ENCODE data around the gene TLL2.

TLL2 gene

DNA sequence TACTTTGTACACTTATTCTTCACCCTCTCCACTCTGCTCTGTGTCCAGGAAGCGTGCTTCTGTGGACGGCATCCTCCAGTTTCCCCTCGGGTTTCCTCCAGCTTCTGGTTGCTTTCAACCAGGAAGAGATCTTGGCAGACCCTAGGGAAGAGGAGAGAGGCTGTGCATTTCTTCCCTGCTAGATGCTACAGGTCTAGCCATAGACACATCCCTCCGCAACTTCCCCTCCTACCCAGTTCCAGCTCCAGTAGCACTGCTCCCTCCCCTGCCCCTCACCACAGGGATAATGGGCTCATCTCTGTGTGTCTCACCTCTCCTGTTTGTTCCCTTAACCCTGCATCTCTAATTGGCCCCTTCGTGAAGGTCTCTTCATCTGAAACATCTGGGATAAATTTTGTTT is 16.3 kb downstream of the TLL2 start:
- Histone ChIP-seq H3K4me3 (ENCODE audit: low read depth in 1 of 2, low read length in 1 of 2) (no peak overlapping the region), H3K27me3 (peaks cover 38% of the 10 kb centered on the region), H3K9me3 (no peaks in the 10 kb centered on the region), H3K27ac (no peak overlapping the region), H3K36me3 (no peaks in the 10 kb centered on the region), H3K4me1 (ENCODE audit: control insufficient read depth in 1 of 2, insufficient read depth in 1 of 2, low read depth in 1 of 2, low read length in 1 of 2) (no peaks in the 10 kb centered on the region)
- TF ChIP-seq, protein P1, sequence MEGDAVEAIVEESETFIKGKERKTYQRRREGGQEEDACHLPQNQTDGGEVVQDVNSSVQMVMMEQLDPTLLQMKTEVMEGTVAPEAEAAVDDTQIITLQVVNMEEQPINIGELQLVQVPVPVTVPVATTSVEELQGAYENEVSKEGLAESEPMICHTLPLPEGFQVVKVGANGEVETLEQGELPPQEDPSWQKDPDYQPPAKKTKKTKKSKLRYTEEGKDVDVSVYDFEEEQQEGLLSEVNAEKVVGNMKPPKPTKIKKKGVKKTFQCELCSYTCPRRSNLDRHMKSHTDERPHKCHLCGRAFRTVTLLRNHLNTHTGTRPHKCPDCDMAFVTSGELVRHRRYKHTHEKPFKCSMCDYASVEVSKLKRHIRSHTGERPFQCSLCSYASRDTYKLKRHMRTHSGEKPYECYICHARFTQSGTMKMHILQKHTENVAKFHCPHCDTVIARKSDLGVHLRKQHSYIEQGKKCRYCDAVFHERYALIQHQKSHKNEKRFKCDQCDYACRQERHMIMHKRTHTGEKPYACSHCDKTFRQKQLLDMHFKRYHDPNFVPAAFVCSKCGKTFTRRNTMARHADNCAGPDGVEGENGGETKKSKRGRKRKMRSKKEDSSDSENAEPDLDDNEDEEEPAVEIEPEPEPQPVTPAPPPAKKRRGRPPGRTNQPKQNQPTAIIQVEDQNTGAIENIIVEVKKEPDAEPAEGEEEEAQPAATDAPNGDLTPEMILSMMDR (IDR thresholded peaks at IDR 0.05): no peak

GRCh38 chr10:96496281-96496925 is 17.3 kb downstream of the TLL2 start:
- no peak overlapping the region for H3K4me3 ChIP-seq (ENCODE audit: low read depth in 1 of 2, low read length in 1 of 2)
- no peaks in the 10 kb centered on the region for H3K9me3 ChIP-seq
- peaks cover 40% of the 10 kb centered on the region for H3K27me3 ChIP-seq
- TF ChIP-seq, protein P1 (IDR thresholded peaks at IDR 0.05): no peak
- no peaks in the 10 kb centered on the region for H3K4me1 ChIP-seq (ENCODE audit: control insufficient read depth in 1 of 2, insufficient read depth in 1 of 2, low read depth in 1 of 2, low read length in 1 of 2)
- no peak overlapping the region for H3K27ac ChIP-seq
- H3K36me3 ChIP-seq: no peaks in the 10 kb centered on the region

DNA sequence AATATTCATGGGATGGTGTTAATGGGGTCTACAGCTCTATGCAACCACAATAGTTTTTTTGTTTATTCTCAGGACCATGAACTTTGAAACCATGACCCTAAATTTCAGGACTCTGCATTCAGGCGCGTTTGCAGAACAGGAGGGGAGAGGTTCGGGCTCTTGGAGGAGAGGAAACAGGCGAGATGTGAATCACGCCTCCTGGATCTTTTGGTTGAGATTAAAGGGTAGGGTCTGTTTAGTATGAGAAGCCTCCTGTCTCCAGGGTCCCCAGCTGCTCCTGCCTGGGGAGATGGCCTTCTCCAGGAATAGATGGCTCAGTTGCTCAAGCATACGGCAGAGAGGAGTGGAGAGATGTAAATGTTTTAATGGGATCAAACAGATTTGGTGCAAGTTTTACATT is 18.2 kb downstream of the TLL2 start:
- TF ChIP-seq, protein P1 (IDR thresholded peaks at IDR 0.05): no peak
- H3K36me3 ChIP-seq: no peaks in the 10 kb centered on the region
- no peak overlapping the region for H3K27ac ChIP-seq
- no peaks in the 10 kb centered on the region for H3K9me3 ChIP-seq
- H3K4me3 ChIP-seq (ENCODE audit: low read depth in 1 of 2, low read length in 1 of 2): no peak overlapping the region
- H3K27me3 ChIP-seq: peaks cover 34% of the 10 kb centered on the region
- H3K4me1 ChIP-seq (ENCODE audit: control insufficient read depth in 1 of 2, insufficient read depth in 1 of 2, low read depth in 1 of 2, low read length in 1 of 2): no peaks in the 10 kb centered on the region

- TF ChIP-seq, protein P1 (IDR thresholded peaks at IDR 0.05): no peak
Measured at GRCh38 chr10:96494694-96495093, 19.0 kb downstream of the TLL2 start.

GRCh38 chr10:96493871-96494525 is 19.7 kb downstream of the TLL2 start:
- no peaks in the 10 kb centered on the region for H3K9me3 ChIP-seq
- H3K4me1 ChIP-seq (ENCODE audit: control insufficient read depth in 1 of 2, insufficient read depth in 1 of 2, low read depth in 1 of 2, low read length in 1 of 2): no peaks in the 10 kb centered on the region

More at GRCh38 chr10:96494694-96495093, 19.0 kb downstream of the TLL2 start:
- H3K36me3 ChIP-seq: no peaks in the 10 kb centered on the region
- no peaks in the 10 kb centered on the region for H3K4me1 ChIP-seq (ENCODE audit: control insufficient read depth in 1 of 2, insufficient read depth in 1 of 2, low read depth in 1 of 2, low read length in 1 of 2)
- no peaks in the 10 kb centered on the region for H3K9me3 ChIP-seq
- H3K27ac ChIP-seq: no peak overlapping the region
- H3K4me3 ChIP-seq (ENCODE audit: low read depth in 1 of 2, low read length in 1 of 2): no peak overlapping the region
- H3K27me3 ChIP-seq: peaks cover 34% of the 10 kb centered on the region

More at GRCh38 chr10:96493871-96494525, 19.7 kb downstream of the TLL2 start:
- H3K27ac ChIP-seq: no peak overlapping the region
- H3K4me3 ChIP-seq (ENCODE audit: low read depth in 1 of 2, low read length in 1 of 2): no peak overlapping the region
- peaks cover 27% of the 10 kb centered on the region for H3K27me3 ChIP-seq
- no peaks in the 10 kb centered on the region for H3K36me3 ChIP-seq
- TF ChIP-seq, protein P1 (IDR thresholded peaks at IDR 0.05): no peak

Measured in neutrophil (primary cell).